ENCODE results near the gene SIGLECL1. TPM values are rescaled to one million over a fixed set of nuclear protein-coding genes. Genes with fewer than 3 reads are reported as not detected.
"Not testable (repeated sequence)": the region's sequence is repeated elsewhere in the genome, so short reads cannot be mapped to it uniquely, and the experiment has no call there.

The SIGLECL1 gene
- not detected for polyA plus RNA-seq

DNA sequence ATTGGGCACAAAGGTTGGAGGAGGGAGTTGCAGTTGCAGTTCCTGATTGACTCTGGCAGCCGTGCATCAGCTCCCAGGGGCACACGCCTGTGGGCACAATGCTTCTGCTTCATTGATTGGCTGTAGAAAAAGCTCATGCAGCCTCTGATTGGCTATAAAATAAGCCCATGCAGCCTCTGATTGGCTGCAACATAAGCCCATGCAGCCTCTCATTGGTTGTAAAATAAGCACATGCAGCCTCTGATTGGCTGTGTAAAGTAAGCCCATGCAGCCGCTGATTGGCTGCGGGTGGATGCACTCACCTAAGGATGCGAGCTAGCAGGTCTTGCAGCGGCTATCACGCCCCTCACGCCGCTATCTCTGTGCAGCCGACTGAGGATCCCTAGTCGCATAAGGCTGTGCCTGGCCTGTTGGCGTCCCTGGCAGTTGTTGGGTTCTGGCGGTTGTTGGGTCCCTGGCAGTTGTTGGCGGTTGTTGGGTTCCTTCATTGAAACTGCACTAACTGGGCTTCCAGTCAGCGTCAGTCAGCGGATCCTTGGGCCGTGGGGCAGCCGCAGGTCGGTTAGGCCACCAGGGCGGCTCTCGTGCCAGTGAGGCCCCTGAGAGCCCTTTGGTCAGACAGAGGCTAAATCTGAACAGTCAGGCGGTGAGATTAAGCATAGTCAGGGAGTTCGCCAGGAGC, at the start of gene SIGLECL1:
Gene SIGLECL1 (plus strand): TSS at position 295 of the 682 bp plus-strand sequence. CDS start 12,993 bp downstream, outside the sequence.
- Mint-ChIP-seq H3K27ac (peak within 1 kb of the TSS in 1 of 3 donors; percentile 20), H3K4me3 (peak within 1 kb of the TSS in 1 of 4 donors; percentile 37), H3K9me3 (peaks cover 0 to 4% (median 3%) of the 10 kb centered on the region in 3 donors), H3K4me1 (no peaks in the 10 kb centered on the region), H3K27me3 (peaks cover 11% of the 10 kb centered on the region), H3K36me3 (peaks cover 2% of the 10 kb centered on the region)

DNA sequence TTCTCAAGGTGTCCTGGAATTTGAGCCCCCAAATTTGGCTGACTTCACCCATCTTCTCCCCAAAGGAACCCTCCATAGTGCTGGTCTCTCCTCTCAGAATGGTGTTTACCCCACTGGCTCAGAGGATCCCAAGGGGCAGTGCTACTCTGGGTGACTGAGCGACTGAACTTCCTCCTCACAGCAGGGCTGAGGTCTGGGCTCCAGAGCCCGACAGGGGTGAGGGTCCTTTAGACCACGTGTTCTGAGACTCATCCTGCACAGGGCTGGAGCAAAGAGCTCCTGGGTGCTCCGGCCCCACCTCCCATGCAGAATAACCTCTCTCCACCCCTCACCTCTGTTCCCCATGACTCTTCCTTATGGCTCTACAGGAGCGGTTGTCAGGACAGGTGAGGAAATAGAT, 49.2 kb upstream of the SIGLECL1 start:
- Mint-ChIP-seq H3K27ac (no peak overlapping the region), H3K4me3 (no peak overlapping the region), H3K4me1 (no peaks in the 10 kb centered on the region), H3K27me3 (peaks cover 13% of the 10 kb centered on the region), H3K9me3 (no peaks in the 10 kb centered on the region), H3K36me3 (no peaks in the 10 kb centered on the region)

DNA sequence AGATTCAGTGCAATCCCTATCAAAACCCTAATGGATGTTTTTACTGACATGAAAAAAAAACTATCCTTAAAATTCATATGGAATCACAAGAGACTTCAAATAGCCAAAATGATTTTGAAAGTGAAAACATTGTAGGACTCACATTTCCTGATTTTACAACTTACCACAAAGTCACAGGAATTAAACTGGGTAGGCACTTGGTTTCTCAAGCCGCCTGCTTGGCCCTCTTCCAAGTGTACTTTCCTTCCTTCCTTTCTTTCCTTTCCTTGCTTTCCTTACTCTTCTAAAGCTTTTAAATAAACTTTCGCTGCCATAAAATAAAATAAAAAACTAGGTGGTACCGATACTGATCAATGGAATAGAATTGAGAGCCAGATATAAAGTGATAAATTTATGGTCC, 47.0 kb upstream of the SIGLECL1 start:
- Mint-ChIP-seq H3K4me3 (no peak overlapping the region), H3K4me1 (no peaks in the 10 kb centered on the region), H3K36me3 (no peaks in the 10 kb centered on the region), H3K9me3 (peaks cover 0 to 2% (median 0%) of the 10 kb centered on the region in 3 donors), H3K27me3 (peaks cover 14% of the 10 kb centered on the region), H3K27ac (no peak overlapping the region)

- H3K36me3 Mint-ChIP-seq = no peaks in the 10 kb centered on the region
- H3K9me3 Mint-ChIP-seq = peaks cover 0 to 2% (median 0%) of the 10 kb centered on the region in 3 donors
- H3K4me3 Mint-ChIP-seq = no peak overlapping the region
- H3K27me3 Mint-ChIP-seq = peaks cover 11% of the 10 kb centered on the region
- H3K27ac Mint-ChIP-seq = no peak overlapping the region
- H3K4me1 Mint-ChIP-seq = no peaks in the 10 kb centered on the region
Measured at GRCh38 chr19:51204321-51204720, 46.6 kb upstream of the SIGLECL1 start.

DNA sequence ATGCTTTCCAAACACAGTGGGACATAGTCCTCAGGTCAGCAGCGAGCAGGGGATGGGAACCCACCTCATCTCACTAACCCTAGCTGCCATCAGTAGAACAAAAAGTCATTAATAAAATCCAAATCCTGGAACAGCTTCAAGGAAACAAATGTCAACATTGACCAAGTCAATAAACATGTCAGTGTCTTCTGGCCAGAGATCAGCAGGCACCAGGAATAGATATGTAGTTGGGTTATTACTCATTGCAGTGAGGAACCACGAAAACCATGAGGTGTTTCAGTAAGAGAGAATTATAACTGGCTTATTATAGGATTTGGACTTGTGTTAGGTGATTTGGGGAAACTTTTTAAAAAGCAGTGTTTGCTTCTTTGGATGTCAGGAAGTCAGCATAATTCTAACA, 43.1 kb upstream of the SIGLECL1 start:
- H3K4me1 Mint-ChIP-seq = peaks cover 0 to 1% (median 0%) of the 10 kb centered on the region in 3 donors
- no peaks in the 10 kb centered on the region for H3K36me3 Mint-ChIP-seq
- no peak overlapping the region for H3K4me3 Mint-ChIP-seq
- H3K27me3 Mint-ChIP-seq = peaks cover 6% of the 10 kb centered on the region
- H3K27ac Mint-ChIP-seq = no peak overlapping the region
- peaks cover 0 to 2% (median 0%) of the 10 kb centered on the region in 3 donors for H3K9me3 Mint-ChIP-seq

GRCh38 chr19:51210191-51210784, 40.6 kb upstream of the SIGLECL1 start:
- Mint-ChIP-seq H3K4me1 (peaks cover 0 to 1% (median 0%) of the 10 kb centered on the region in 3 donors), H3K27ac (no peak overlapping the region), H3K9me3 (peaks cover 0 to 2% (median 0%) of the 10 kb centered on the region in 3 donors), H3K36me3 (no peaks in the 10 kb centered on the region), H3K27me3 (peaks cover 6% of the 10 kb centered on the region), H3K4me3 (no peak overlapping the region)

DNA sequence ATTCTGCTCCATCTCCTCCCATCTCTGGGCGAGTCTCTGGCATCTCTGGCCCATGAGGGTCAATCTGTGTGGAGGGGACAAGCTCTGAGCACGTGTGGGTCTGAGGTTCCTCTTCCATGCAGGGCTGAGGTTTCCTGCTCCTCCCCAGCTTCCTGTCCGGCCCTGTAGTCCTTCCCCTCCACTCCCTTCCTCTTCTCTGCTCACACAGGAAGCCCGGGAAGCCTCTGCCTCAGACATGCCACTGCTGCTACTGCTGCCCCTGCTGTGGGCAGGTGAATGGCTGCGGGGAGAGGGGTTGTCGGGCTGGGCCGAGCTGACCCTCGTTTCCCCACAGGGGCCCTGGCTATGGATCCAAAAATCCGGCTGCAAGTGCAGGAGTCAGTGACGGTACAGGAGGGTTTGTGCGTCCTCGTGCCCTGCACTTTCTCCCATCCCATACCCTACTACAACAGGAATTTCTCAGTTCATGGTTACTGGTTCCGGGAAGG, 40.0 kb upstream of the SIGLECL1 start:
- not testable (repeated sequence) for H3K9me3 Mint-ChIP-seq, H3K27me3 Mint-ChIP-seq, H3K27ac Mint-ChIP-seq, H3K4me3 Mint-ChIP-seq, H3K36me3 Mint-ChIP-seq, H3K4me1 Mint-ChIP-seq

GRCh38 chr19:51211833-51212232, 39.0 kb upstream of the SIGLECL1 start:
- Mint-ChIP-seq H3K36me3 (no peaks in the 10 kb centered on the region), H3K4me1 (peaks cover 0 to 1% (median 0%) of the 10 kb centered on the region in 3 donors), H3K27ac (no peak overlapping the region), H3K4me3 (no peak overlapping the region), H3K9me3 (peaks cover 0 to 4% (median 2%) of the 10 kb centered on the region in 3 donors), H3K27me3 (peaks cover 6% of the 10 kb centered on the region)

GRCh38 chr19:51219307-51219706, 31.6 kb upstream of the SIGLECL1 start:
- Mint-ChIP-seq H3K4me1 (no peaks in the 10 kb centered on the region), H3K9me3 (peaks cover 3 to 9% (median 5%) of the 10 kb centered on the region in 3 donors), H3K4me3 (no peak overlapping the region), H3K27ac (no peak overlapping the region), H3K36me3 (no peaks in the 10 kb centered on the region), H3K27me3 (peaks cover 19% of the 10 kb centered on the region)

DNA sequence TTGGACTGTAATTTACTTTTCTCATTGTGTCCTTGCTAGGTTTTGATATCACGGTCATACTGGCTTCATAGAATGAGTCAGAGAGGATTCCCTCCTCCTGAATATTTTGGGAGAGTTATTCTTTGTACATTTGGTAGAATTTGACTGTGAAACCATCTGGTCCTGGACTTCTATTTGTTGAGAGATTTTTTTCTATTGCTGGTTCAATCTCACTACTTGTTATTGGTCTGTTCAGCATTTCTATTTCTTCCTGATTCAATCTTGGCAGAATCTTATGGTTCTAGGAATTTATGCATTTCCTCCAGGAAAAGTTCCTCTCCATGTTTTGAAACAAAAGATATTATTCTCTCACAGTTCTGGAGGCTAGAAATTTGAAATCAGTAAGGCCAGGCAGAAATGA, 30.9 kb upstream of the SIGLECL1 start:
- Mint-ChIP-seq H3K4me1 (no peaks in the 10 kb centered on the region), H3K4me3 (no peak overlapping the region), H3K27me3 (peaks cover 19% of the 10 kb centered on the region), H3K9me3 (peaks cover 3 to 9% (median 5%) of the 10 kb centered on the region in 3 donors), H3K36me3 (no peaks in the 10 kb centered on the region), H3K27ac (no peak overlapping the region)

DNA sequence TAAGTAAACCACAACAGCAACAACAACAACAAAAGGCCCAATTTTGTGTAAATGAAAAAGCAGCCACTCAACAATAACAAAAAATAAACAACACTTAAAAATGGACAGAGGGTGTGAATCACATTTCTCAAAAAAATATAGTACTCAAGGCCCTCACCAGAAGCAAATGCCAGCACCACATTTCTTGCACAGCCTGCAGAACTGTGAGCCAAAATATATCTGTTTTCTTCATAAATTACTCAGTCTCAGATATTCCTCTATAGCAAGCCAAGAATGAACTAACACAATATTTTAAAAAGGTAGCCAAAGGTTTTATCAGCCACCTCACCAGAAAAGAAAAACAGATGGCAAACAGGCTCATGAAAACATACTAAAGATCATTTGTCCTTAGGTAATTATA, 29.9 kb upstream of the SIGLECL1 start:
- Mint-ChIP-seq H3K36me3 (no peaks in the 10 kb centered on the region), H3K27ac (no peak overlapping the region), H3K4me1 (no peaks in the 10 kb centered on the region), H3K4me3 (no peak overlapping the region), H3K27me3 (peaks cover 25% of the 10 kb centered on the region), H3K9me3 (peaks cover 3 to 9% (median 5%) of the 10 kb centered on the region in 3 donors)

GRCh38 chr19:51224163-51224641, 26.7 kb upstream of the SIGLECL1 start:
- no peak overlapping the region for H3K4me3 Mint-ChIP-seq
- H3K36me3 Mint-ChIP-seq = no peaks in the 10 kb centered on the region
- H3K27me3 Mint-ChIP-seq = peaks cover 26% of the 10 kb centered on the region
- H3K4me1 Mint-ChIP-seq = no peaks in the 10 kb centered on the region
- H3K27ac Mint-ChIP-seq = no peak overlapping the region
- H3K9me3 Mint-ChIP-seq = peaks cover 0 to 3% (median 0%) of the 10 kb centered on the region in 3 donors

DNA sequence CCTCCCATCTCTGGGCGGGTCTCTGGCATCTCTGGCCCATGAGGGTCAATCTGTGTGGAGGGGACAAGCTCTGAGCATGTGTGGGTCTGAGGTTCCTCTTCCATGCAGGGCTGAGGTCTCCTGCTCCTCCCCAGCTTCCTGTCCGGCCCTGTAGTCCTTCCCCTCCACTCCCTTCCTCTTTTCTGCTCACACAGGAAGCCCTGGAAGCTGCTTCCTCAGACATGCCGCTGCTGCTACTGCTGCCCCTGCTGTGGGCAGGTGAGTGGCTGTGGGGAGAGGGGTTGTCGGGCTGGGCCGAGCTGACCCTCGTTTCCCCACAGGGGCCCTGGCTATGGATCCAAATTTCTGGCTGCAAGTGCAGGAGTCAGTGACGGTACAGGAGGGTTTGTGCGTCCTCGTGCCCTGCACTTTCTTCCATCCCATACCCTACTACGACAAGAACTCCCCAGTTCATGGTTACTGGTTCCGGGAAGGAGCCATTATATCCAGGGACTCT, 25.9 kb upstream of the SIGLECL1 start, which contains the start of gene CD33:
Gene CD33 (plus strand): TSS at position 183 of the 496 bp plus-strand sequence. CDS start 39 bp downstream, at position 222.
- not testable (repeated sequence) for H3K36me3 Mint-ChIP-seq, H3K9me3 Mint-ChIP-seq, H3K27ac Mint-ChIP-seq, H3K4me1 Mint-ChIP-seq, H3K4me3 Mint-ChIP-seq
- peaks cover 26% of the 10 kb centered on the region for H3K27me3 Mint-ChIP-seq

GRCh38 chr19:51226067-51226466, 24.8 kb upstream of the SIGLECL1 start:
- Mint-ChIP-seq H3K4me1 (no peaks in the 10 kb centered on the region), H3K27me3 (peaks cover 26% of the 10 kb centered on the region), H3K27ac (no peak overlapping the region), H3K9me3 (no peaks in the 10 kb centered on the region), H3K4me3 (no peak overlapping the region), H3K36me3 (no peaks in the 10 kb centered on the region)

- H3K36me3 Mint-ChIP-seq = no peaks in the 10 kb centered on the region
- H3K4me3 Mint-ChIP-seq = no peak overlapping the region
- H3K27me3 Mint-ChIP-seq = peaks cover 24% of the 10 kb centered on the region
Measured at GRCh38 chr19:51227326-51227725, 23.6 kb upstream of the SIGLECL1 start.

More at GRCh38 chr19:51227326-51227725, 23.6 kb upstream of the SIGLECL1 start:
- H3K9me3 Mint-ChIP-seq = peaks cover 0 to 2% (median 2%) of the 10 kb centered on the region in 3 donors
- no peak overlapping the region for H3K27ac Mint-ChIP-seq
- no peaks in the 10 kb centered on the region for H3K4me1 Mint-ChIP-seq

All from IgD-negative memory B cell (primary cell).